ENCODE measurements around the gene MAP2K5.

GRCh38 chr15:67760901-67761300, 218.4 kb downstream of the MAP2K5 start:
- no peak for TF ChIP-seq CTCF (IDR thresholded peaks at IDR 0.05; ENCODE audit: low read depth, low read length, missing input control)
- no peak for TF ChIP-seq SP1 (IDR thresholded peaks at IDR 0.05)
- TF ChIP-seq YY1 (IDR thresholded peaks at IDR 0.05) = no peak
- TF ChIP-seq MAX (IDR thresholded peaks at IDR 0.05) = no peak

Data from liver (tissue), 3 donors.